Adrenal gland (tissue), 5 donors: ENCODE measurements around the gene JTB.

Experiments used
- POLR2A ChIP-seq, 2 donors: fragments of 450-650 bp; IDR thresholded peaks; one replicate each; pipeline ENCODE4 v1.6.1; 2017; ENCODE audit warnings: antibody characterized with exemption in 2 of 2, mild to moderate bottlenecking in 2 of 2, moderate library complexity in 1 of 2
- TF ChIP-seq, protein P1 (sequence below), 6 experiments: fragments of 450-650 bp in 4 of 6; fragments of 200-600 bp in 2 of 6; sonication (generic) in 1 of 6; IDR thresholded peaks; 1 replicate in 5 of 6; 2 replicates in 1 of 6; pipeline versions ENCODE4 v1.5.1 to v1.8.0; 2016 to 2021; ENCODE audit warnings: antibody characterized with exemption in 6 of 6, mild to moderate bottlenecking in 2 of 6, moderate library complexity in 1 of 6
- donor health status: DM: no; HTN: no; CAD: no.

DNA sequence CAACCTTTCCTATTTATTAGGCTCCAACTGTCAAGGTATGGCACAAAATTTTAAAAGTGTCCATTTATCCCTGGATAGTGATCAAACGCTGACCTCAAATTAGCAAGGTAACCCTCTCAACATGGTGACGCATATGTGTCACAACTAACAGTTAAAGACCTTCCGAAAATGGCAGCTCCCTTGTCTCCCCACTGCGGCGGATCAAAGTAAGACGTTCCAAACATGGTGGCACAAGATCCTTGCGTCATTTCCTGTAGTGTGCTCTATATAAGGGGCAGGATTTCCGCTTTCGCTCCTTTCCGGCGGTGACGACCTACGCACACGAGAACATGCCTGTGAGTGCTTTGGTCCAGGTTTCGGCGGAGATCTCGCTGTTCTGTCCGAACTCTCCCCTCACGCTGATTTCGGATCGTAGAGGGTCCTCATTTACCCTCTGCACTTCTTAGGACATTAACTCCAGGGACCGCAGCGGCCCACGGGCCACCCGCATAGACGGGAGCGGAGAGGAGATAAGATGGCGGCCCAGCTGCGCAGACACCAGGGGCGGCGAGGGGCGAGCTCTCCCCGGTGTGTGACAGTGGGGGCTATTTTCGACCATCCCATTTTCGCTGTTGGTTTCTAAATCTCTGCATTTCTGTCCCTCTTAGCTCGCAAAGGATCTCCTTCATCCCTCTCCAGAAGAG is 13.1 kb upstream of the JTB start, which contains the start of gene RPS27:
- TF ChIP-seq, protein P1, sequence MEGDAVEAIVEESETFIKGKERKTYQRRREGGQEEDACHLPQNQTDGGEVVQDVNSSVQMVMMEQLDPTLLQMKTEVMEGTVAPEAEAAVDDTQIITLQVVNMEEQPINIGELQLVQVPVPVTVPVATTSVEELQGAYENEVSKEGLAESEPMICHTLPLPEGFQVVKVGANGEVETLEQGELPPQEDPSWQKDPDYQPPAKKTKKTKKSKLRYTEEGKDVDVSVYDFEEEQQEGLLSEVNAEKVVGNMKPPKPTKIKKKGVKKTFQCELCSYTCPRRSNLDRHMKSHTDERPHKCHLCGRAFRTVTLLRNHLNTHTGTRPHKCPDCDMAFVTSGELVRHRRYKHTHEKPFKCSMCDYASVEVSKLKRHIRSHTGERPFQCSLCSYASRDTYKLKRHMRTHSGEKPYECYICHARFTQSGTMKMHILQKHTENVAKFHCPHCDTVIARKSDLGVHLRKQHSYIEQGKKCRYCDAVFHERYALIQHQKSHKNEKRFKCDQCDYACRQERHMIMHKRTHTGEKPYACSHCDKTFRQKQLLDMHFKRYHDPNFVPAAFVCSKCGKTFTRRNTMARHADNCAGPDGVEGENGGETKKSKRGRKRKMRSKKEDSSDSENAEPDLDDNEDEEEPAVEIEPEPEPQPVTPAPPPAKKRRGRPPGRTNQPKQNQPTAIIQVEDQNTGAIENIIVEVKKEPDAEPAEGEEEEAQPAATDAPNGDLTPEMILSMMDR (IDR thresholded peaks at IDR 0.05) = peak in 1 of 6 experiments; percentile 20
- peak; percentile 95 to 97 for TF ChIP-seq POLR2A (IDR thresholded peaks at IDR 0.05)
